Central memory CD8-positive, alpha-beta T cell (primary cell): Measurements from ENCODE around the gene FGFBP3.

ENCODE experiments used
- ATAC-seq: fragments of 150-1000 bp; cut with Tn5 transposase; replicated peaks from 2 replicates; pipeline ENCODE4 v1.10.0; 2022; ENCODE audit warnings: mild to moderate bottlenecking, moderate FRiP score, moderate number of reproducible peaks; ENCODE audit not compliant: poor library complexity, severe bottlenecking; ENCODE audit errors: extremely low read depth
- DNase-seq, 2 donors: peaks; one replicate each; pipeline ENCODE4 v3.0.0; 2021; ENCODE audit warnings: low spot score in 2 of 2
- H3K27ac Mint-ChIP-seq: one replicate; pipeline ENCODE4 v1.8.0; 2022; ENCODE audit warnings: low read depth, mild to moderate bottlenecking, moderate library complexity, mixed read lengths
- H3K27me3 Mint-ChIP-seq: one replicate; pipeline ENCODE4 v1.8.0; 2022; ENCODE audit warnings: mixed read lengths
- H3K36me3 Mint-ChIP-seq: one replicate; pipeline ENCODE4 v1.8.0; 2022; ENCODE audit warnings: mild to moderate bottlenecking, moderate library complexity, mixed read lengths; ENCODE audit not compliant: insufficient read depth
- H3K4me1 Mint-ChIP-seq: one replicate; pipeline ENCODE4 v1.8.0; 2022; ENCODE audit warnings: mixed read lengths
- H3K4me3 Mint-ChIP-seq: one replicate; pipeline ENCODE4 v1.8.0; 2022; ENCODE audit warnings: mild to moderate bottlenecking, moderate library complexity, mixed read lengths
- H3K9me3 Mint-ChIP-seq: one replicate; pipeline ENCODE4 v1.8.0; 2022; ENCODE audit warnings: mixed read lengths

Gene FGFBP3

GRCh38 chr10:91865562-91866081 lies 43.7 kb downstream of the FGFBP3 start:
- H3K27ac Mint-ChIP-seq = no peak overlapping the region
- DNase-seq = no peak
- H3K36me3 Mint-ChIP-seq = peaks cover 36% of the 10 kb centered on the region
- H3K9me3 Mint-ChIP-seq = no peaks in the 10 kb centered on the region
- no peak overlapping the region for H3K4me3 Mint-ChIP-seq
- H3K27me3 Mint-ChIP-seq = no peaks in the 10 kb centered on the region
- H3K4me1 Mint-ChIP-seq = no peaks in the 10 kb centered on the region
- no peak for ATAC-seq

GRCh38 chr10:91864744-91865143 lies 44.5 kb downstream of the FGFBP3 start:
- no peak overlapping the region for H3K27ac Mint-ChIP-seq
- no peaks in the 10 kb centered on the region for H3K4me1 Mint-ChIP-seq
- H3K9me3 Mint-ChIP-seq = no peaks in the 10 kb centered on the region
- no peak overlapping the region for H3K4me3 Mint-ChIP-seq
- ATAC-seq (no peak), DNase-seq (no peak)
- H3K36me3 Mint-ChIP-seq = peaks cover 43% of the 10 kb centered on the region
- H3K27me3 Mint-ChIP-seq = no peaks in the 10 kb centered on the region

GRCh38 chr10:91864099-91864498 lies 45.2 kb downstream of the FGFBP3 start:
- Mint-ChIP-seq H3K27me3 (no peaks in the 10 kb centered on the region), H3K36me3 (peaks cover 46% of the 10 kb centered on the region), H3K4me3 (no peak overlapping the region), H3K27ac (no peak overlapping the region), H3K9me3 (no peaks in the 10 kb centered on the region), H3K4me1 (no peaks in the 10 kb centered on the region)
- ATAC-seq (no peak), DNase-seq (no peak)

GRCh38 chr10:91860885-91861284 lies 48.4 kb downstream of the FGFBP3 start:
- H3K4me1 Mint-ChIP-seq = no peaks in the 10 kb centered on the region
- no peaks in the 10 kb centered on the region for H3K27me3 Mint-ChIP-seq
- DNase-seq (no peak), ATAC-seq (no peak)
- H3K36me3 Mint-ChIP-seq = peaks cover 70% of the 10 kb centered on the region
- H3K27ac Mint-ChIP-seq = no peak overlapping the region
- no peak overlapping the region for H3K4me3 Mint-ChIP-seq
- no peaks in the 10 kb centered on the region for H3K9me3 Mint-ChIP-seq

GRCh38 chr10:91856637-91857036 lies 52.6 kb downstream of the FGFBP3 start:
- H3K27me3 Mint-ChIP-seq = no peaks in the 10 kb centered on the region
- no peak overlapping the region for H3K27ac Mint-ChIP-seq
- H3K4me3 Mint-ChIP-seq = no peak overlapping the region
- ATAC-seq (no peak), DNase-seq (no peak)
- H3K4me1 Mint-ChIP-seq = no peaks in the 10 kb centered on the region
- peaks cover 81% of the 10 kb centered on the region for H3K36me3 Mint-ChIP-seq
- no peaks in the 10 kb centered on the region for H3K9me3 Mint-ChIP-seq
